H1 (cell line): Measurements from ENCODE around the gene PPFIBP2. TPM values are rescaled to one million over a fixed set of nuclear protein-coding genes. Genes with fewer than 3 reads are reported as not detected.
A peak's percentile ranks its signal among the peaks of the same experiment; 100 is the strongest.

Source experiments
- CTCF ChIA-PET: fragments of 300-600 bp; sonication (Branson Sonifier 250); formaldehyde crosslinking; loops from one replicate; lab custom pipeline; 2021; ENCODE audit not compliant: partially characterized antibody; lab: Charles Lee
- POLR2A ChIA-PET: fragments of 300-600 bp; sonication (Branson Sonifier 250); formaldehyde crosslinking; loops from one replicate; lab custom pipeline; 2021; ENCODE audit warnings: inconsistent platforms; ENCODE audit not compliant: partially characterized antibody; lab: Charles Lee
- DNase-seq, 2 experiments: peaks; one replicate each; pipeline versions ENCODE4 v3.0.0 to v3.0.0-alpha.2; 2010 to 2022; ENCODE audit warnings: low spot score in 2 of 2, low read depth in 1 of 2, mixed read lengths in 1 of 2
- FAIRE-seq: peaks from 2 replicates; lab custom pipeline; 2011; peaks lifted over from hg19 to GRCh38; lab: Jason Lieb, UNC
- H2AFZ ChIP-seq: 2 replicates; pipeline ENCODE4 v1.8.1; 2012; ENCODE audit warnings: low read length, inconsistent platforms
- H2AK5ac ChIP-seq: 2 replicates; pipeline ENCODE4 v1.6.1; 2013; ENCODE audit warnings: low read depth, low read length
- H2BK120ac ChIP-seq: replicated peaks from 2 replicates; pipeline ENCODE3; 2013; ENCODE audit warnings: low read depth, low read length, inconsistent platforms
- H2BK12ac ChIP-seq: 2 replicates; pipeline ENCODE4 v1.6.1; 2013; ENCODE audit warnings: low read depth, low read length
- H2BK15ac ChIP-seq: 2 replicates; pipeline ENCODE4 v1.6.1; 2013; ENCODE audit warnings: low read length
- H2BK20ac ChIP-seq: 2 replicates; pipeline ENCODE4 v1.6.1; 2013; ENCODE audit warnings: low read length
- H2BK5ac ChIP-seq: 2 replicates; pipeline ENCODE4 v1.6.1; 2013; ENCODE audit warnings: low read depth, low read length
- H3K14ac ChIP-seq: 2 replicates; pipeline ENCODE4 v1.6.1; 2013; ENCODE audit warnings: inconsistent platforms; ENCODE audit not compliant: insufficient read length
- H3K18ac ChIP-seq: 2 replicates; pipeline ENCODE4 v1.6.1; 2013; ENCODE audit warnings: low read length; ENCODE audit errors: extremely low read depth
- H3K23ac ChIP-seq: 2 replicates; pipeline ENCODE4 v1.6.1; 2013; ENCODE audit warnings: inconsistent platforms; ENCODE audit not compliant: insufficient read length
- H3K23me2 ChIP-seq: 2 replicates; pipeline ENCODE4 v1.6.1; 2013; ENCODE audit warnings: low read depth, low read length
- H3K27ac ChIP-seq: 2 replicates; pipeline ENCODE4 v1.6.1; 2011; ENCODE audit warnings: low read depth, low read length, inconsistent platforms
- H3K27me3 ChIP-seq, 4 experiments: replicated peaks in 1 of 4; 1 replicate in 1 of 4; 2 replicates in 3 of 4; pipeline versions ENCODE4 v1.6.1 to v1.8.1; 2011 to 2013; ENCODE audit warnings: low read length in 3 of 4, mild to moderate bottlenecking in 3 of 4, inconsistent platforms in 2 of 4, mixed read lengths in 2 of 4, moderate library complexity in 1 of 4; ENCODE audit not compliant: control insufficient read depth in 3 of 4, insufficient read depth in 3 of 4; ENCODE audit errors: extremely low read depth in 1 of 4
- H3K36me3 ChIP-seq, 4 experiments: 2 replicates each; pipeline versions ENCODE4 v1.6.1 to v1.8.1; 2011 to 2013; ENCODE audit warnings: mild to moderate bottlenecking in 4 of 4, low read length in 3 of 4, moderate library complexity in 2 of 4, control low read depth in 1 of 4, inconsistent platforms in 1 of 4; ENCODE audit not compliant: insufficient read depth in 4 of 4, control insufficient read depth in 2 of 4
- H3K4ac ChIP-seq: replicated peaks from 2 replicates; pipeline ENCODE3; 2013; ENCODE audit warnings: low read length, low read depth, mixed read lengths, inconsistent platforms; ENCODE audit not compliant: insufficient read length
- H3K4me1 ChIP-seq, 4 experiments: replicated peaks in 1 of 4; 1 replicate in 1 of 4; 2 replicates in 3 of 4; pipeline versions ENCODE4 v1.6.1 to v1.8.1; 2011 to 2013; ENCODE audit warnings: low read length in 3 of 4, inconsistent platforms in 2 of 4, mixed read lengths in 1 of 4; ENCODE audit not compliant: insufficient read depth in 4 of 4, control insufficient read depth in 3 of 4
- H3K4me2 ChIP-seq, 2 experiments: 2 replicates each; pipeline versions ENCODE4 v1.6.1 to v1.8.1; 2011 to 2013; ENCODE audit warnings: low read depth in 2 of 2, low read length in 2 of 2, control low read depth in 1 of 2, inconsistent platforms in 1 of 2, mild to moderate bottlenecking in 1 of 2; ENCODE audit not compliant: insufficient read depth in 1 of 2
- H3K4me3 ChIP-seq, 4 experiments: fragments of 200-600, 300-600 bp in 1 of 4; sonication (generic), shearing (Covaris generic), sonication (Bioruptor Twin) in 1 of 4; 2 replicates each; pipeline versions ENCODE4 v1.5.1 to v1.8.1; 2011 to 2016; ENCODE audit warnings: low read length in 4 of 4, low read depth in 3 of 4, control low read depth in 2 of 4, inconsistent platforms in 2 of 4, mild to moderate bottlenecking in 2 of 4, mixed read lengths in 1 of 4, moderate library complexity in 1 of 4; ENCODE audit not compliant: insufficient read depth in 2 of 4; ENCODE audit errors: extremely low read depth in 1 of 4
- H3K56ac ChIP-seq: replicated peaks from 2 replicates; pipeline ENCODE3; 2013; ENCODE audit warnings: low read depth, mild to moderate bottlenecking, mixed read lengths, low read length, inconsistent platforms; ENCODE audit not compliant: insufficient read length
- H3K79me1 ChIP-seq: 2 replicates; pipeline ENCODE4 v1.6.1; 2013; ENCODE audit warnings: low read depth, low read length, control low read depth
- H3K79me2 ChIP-seq, 2 experiments: 2 replicates each; pipeline versions ENCODE4 v1.6.1 to v1.8.1; 2012 to 2013; ENCODE audit warnings: low read length in 2 of 2, mild to moderate bottlenecking in 2 of 2, inconsistent platforms in 1 of 2; ENCODE audit not compliant: insufficient read depth in 2 of 2, control insufficient read depth in 1 of 2
- H3K9ac ChIP-seq, 4 experiments: replicated peaks in 1 of 4; 1 replicate in 1 of 4; 2 replicates in 3 of 4; pipeline versions ENCODE4 v1.6.1 to v1.8.1; 2011 to 2013; ENCODE audit warnings: low read depth in 3 of 4, low read length in 3 of 4, control low read depth in 2 of 4, mild to moderate bottlenecking in 2 of 4, moderate library complexity in 2 of 4, inconsistent platforms in 1 of 4; ENCODE audit errors: extremely low read depth in 1 of 4
- H3K9me3 ChIP-seq, 2 experiments: 2 replicates each; pipeline versions ENCODE4 v1.6.1 to v1.8.1; 2012 to 2013; ENCODE audit warnings: mild to moderate bottlenecking in 2 of 2, moderate library complexity in 2 of 2, control low read depth in 1 of 2, inconsistent platforms in 1 of 2, low read depth in 1 of 2, low read length in 1 of 2, mixed read lengths in 1 of 2; ENCODE audit not compliant: insufficient read depth in 2 of 2
- H4K20me1 ChIP-seq, 2 experiments: replicated peaks in 1 of 2; 2 replicates each; pipeline versions ENCODE3 to v1.8.1; 2011 to 2013; ENCODE audit warnings: inconsistent platforms in 2 of 2, low read length in 2 of 2, mild to moderate bottlenecking in 1 of 2; ENCODE audit not compliant: insufficient read depth in 2 of 2, control insufficient read depth in 1 of 2
- H4K5ac ChIP-seq: 2 replicates; pipeline ENCODE4 v1.6.1; 2013; ENCODE audit warnings: low read length, low read depth, mixed read lengths, inconsistent platforms; ENCODE audit not compliant: insufficient read length
- H4K8ac ChIP-seq: 2 replicates; pipeline ENCODE4 v1.8.0; 2013; ENCODE audit warnings: mild to moderate bottlenecking, moderate library complexity, low read length, inconsistent platforms; ENCODE audit not compliant: insufficient read depth; ENCODE audit errors: extremely low read depth
- H4K91ac ChIP-seq: replicated peaks from 2 replicates; pipeline ENCODE3; 2013; ENCODE audit warnings: low read length, mixed read lengths, inconsistent platforms; ENCODE audit not compliant: insufficient read length
- CBX5 ChIP-seq: fragments of 300-800, 300-1000 bp; sonication (generic); IDR thresholded peaks from 2 replicates; pipeline ENCODE4 v1.7.1; 2016; ENCODE audit warnings: antibody characterized with exemption, low read length, low read depth
- CREB1 ChIP-seq: IDR thresholded peaks from 2 replicates; pipeline ENCODE4 v1.6.1; 2012; ENCODE audit warnings: inconsistent platforms
- EP300 ChIP-seq, 2 experiments: IDR thresholded peaks; 1 replicate in 1 of 2; 2 replicates in 1 of 2; pipeline ENCODE4 v1.6.1; 2011 to 2012; ENCODE audit warnings: low read depth in 2 of 2, low read length in 2 of 2, mild to moderate bottlenecking in 2 of 2, borderline replicate concordance in 1 of 2, inconsistent platforms in 1 of 2, moderate library complexity in 1 of 2
- GABPA ChIP-seq: IDR thresholded peaks from 2 replicates; pipeline ENCODE4 v1.6.1; 2011; ENCODE audit warnings: mild to moderate bottlenecking, low read length, moderate library complexity, borderline replicate concordance; ENCODE audit not compliant: insufficient read depth
- MAX ChIP-seq: IDR thresholded peaks from 2 replicates; pipeline ENCODE4 v1.6.1; 2012; ENCODE audit warnings: inconsistent platforms
- RBBP5 ChIP-seq: IDR thresholded peaks from 2 replicates; pipeline ENCODE4 v1.7.1; 2012; ENCODE audit warnings: low read depth, mild to moderate bottlenecking, inconsistent platforms, low read length, moderate library complexity, borderline replicate concordance
- RFX5 ChIP-seq: IDR thresholded peaks from 2 replicates; pipeline ENCODE4 v1.6.1; 2011; ENCODE audit warnings: low read depth, low read length, improper control_type of control experiment, borderline replicate concordance
- RNF2 ChIP-seq: fragments of 200-900, 300-1000 bp; sonication (generic); IDR thresholded peaks from 2 replicates; pipeline ENCODE4 v1.7.1; 2016; ENCODE audit warnings: borderline replicate concordance, low read depth, mild to moderate bottlenecking, antibody characterized with exemption, low read length; ENCODE audit not compliant: poor library complexity, severe bottlenecking; ENCODE audit errors: missing control alignments
- TAF1 ChIP-seq: IDR thresholded peaks from 2 replicates; pipeline ENCODE4 v1.6.1; 2011; ENCODE audit warnings: mild to moderate bottlenecking, low read depth, low read length
- TCF12 ChIP-seq: IDR thresholded peaks from 2 replicates; pipeline ENCODE4 v1.6.1; 2011; ENCODE audit warnings: low read depth, mild to moderate bottlenecking, low read length
- polyA plus RNA-seq, 7 experiments: library from polyadenylated mRNA; depleted of rRNA in 3 of 7; stranded (reverse) in 5 of 7; unstranded in 2 of 7; fragments of >200 nt in 5 of 7; fragments of 200-250 nt in 2 of 7; gene quantifications; 1 replicate in 5 of 7; 2 replicates in 1 of 7; 4 replicates in 1 of 7; pipeline versions ENCODE4 v1.2.1 to v1.2.3, GENCODE V29; 2011 to 2013; ENCODE audit warnings: missing spikeins in 2 of 7, mixed read lengths in 2 of 7
- total RNA-seq: library from RNA; stranded (reverse); fragmentation: NEBNext Ultra II Directional; extraction: Animal tissue kit (Norgen Biotek cat#: 25700); gene quantifications from 2 replicates; pipeline ENCODE4 v1.2.1, GENCODE V29; 2021

PPFIBP2 gene
- total and polyA plus RNA-seq, 2 of the 8 experiments (the other 6 are each of a cell fraction or from before 2014, with no cell fraction given) = 5.5 to 9.8 TPM

DNA sequence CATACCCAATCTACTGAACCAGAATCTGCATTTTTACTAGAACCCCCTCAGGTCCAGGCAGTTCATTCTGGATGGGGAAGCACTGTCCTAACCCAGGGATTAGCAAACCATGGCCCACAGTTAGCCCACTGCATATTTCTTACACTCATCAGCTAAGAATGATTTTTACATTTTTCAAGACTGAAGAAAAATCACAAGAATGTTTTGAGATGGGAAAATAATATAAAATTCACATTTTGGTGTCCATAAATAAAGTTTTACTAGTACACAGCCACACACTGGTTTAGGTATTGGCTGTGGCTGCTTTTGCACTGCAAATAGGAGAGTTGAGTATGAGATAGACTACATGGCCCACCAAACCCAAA is 59.4 kb downstream of the PPFIBP2 start:
- Histone ChIP-seq H3K4me3 (no peak overlapping the region), H3K4ac (no peak overlapping the region), H3K79me1 (no peaks in the 10 kb centered on the region; the same call in 1 of the 2 replicates), H3K9ac (no peak overlapping the region), H4K8ac (no peak overlapping the region), H2AK5ac (no peak overlapping the region; the same call in 1 of the 2 replicates), H3K9me3 (no peaks in the 10 kb centered on the region), H3K79me2 (no peaks in the 10 kb centered on the region), H2BK120ac (no peak overlapping the region), H3K23ac (no peak overlapping the region), H3K36me3 (no peaks in the 10 kb centered on the region), H4K20me1 (no peaks in the 10 kb centered on the region), H2AFZ (no peak overlapping the region), H2BK12ac (peak overlapping the region; percentile 78; the same call in 1 of the 2 replicates), H3K14ac (no peak overlapping the region), H4K5ac (no peak overlapping the region), H2BK5ac (peak overlapping the region; percentile 64; the same call in 1 of the 2 replicates), H3K4me1 (peaks cover 25 to 45% (median 36%) of the 10 kb centered on the region in 4 experiments), H2BK20ac (peak overlapping the region; percentile 75), H3K27me3 (no peaks in the 10 kb centered on the region), H3K56ac (no peak overlapping the region), H3K4me2 (no peak overlapping the region), H3K23me2 (peaks cover 3% of the 10 kb centered on the region; the same call in 1 of the 2 replicates), H3K18ac (peak overlapping the region; percentile 20), H4K91ac (peak overlapping the region; percentile 67), H3K27ac (no peak overlapping the region), H2BK15ac (no peak overlapping the region)
- CTCF ChIA-PET = interaction anchor here (0.6 to 19.5 kb wide), 18 partner anchors 8 to 1098 kb away, joined by 3 to 325 read pairs (median 10); no protein-coding TSS in a partner anchor
- FAIRE-seq = no peak
- DNase-seq = no peak
- POLR2A ChIA-PET = interaction anchor here (1.1 to 2.1 kb wide), 2 partner anchors 84 to 100 kb away, joined by 3 to 5 read pairs; partner anchors contain the start of gene CYB5R2
- no peak for TF ChIP-seq MAX
- TF ChIP-seq CREB1 = no peak
- TF ChIP-seq RBBP5 = no peak
- no peak for TF ChIP-seq GABPA
- no peak for TF ChIP-seq RFX5
- no peak for TF ChIP-seq EP300 (IDR thresholded peaks at IDR 0.05; ENCODE audit: borderline replicate concordance in 1 of 2, low read depth in 2 of 2, low read length in 2 of 2)
- no peak for TF ChIP-seq CBX5
- TF ChIP-seq RNF2 = no peak
- no peak for TF ChIP-seq TCF12
- no peak for TF ChIP-seq TAF1
